ENCODE data around the gene TBC1D8. TPM values are rescaled to one million over a fixed set of nuclear protein-coding genes. Genes with fewer than 3 reads are reported as not detected.

The TBC1D8 gene
- total RNA-seq, 3 donors from 2014 or later (not counting 1 experiment from before 2014, with no cell fraction given), result 2.2 to 8.7 (median 5.1) TPM

- no peaks in the 10 kb centered on the region for H3K4me1 Mint-ChIP-seq
- H3K4me1 ChIP-seq (ENCODE audit: control insufficient read depth, insufficient read depth, low read length), result no peaks in the 10 kb centered on the region
- intact Hi-C loops (cut with micrococcal nuclease), result no loop called here
- H3K27me3 Mint-ChIP-seq (ENCODE audit: low read depth in 2 of 2), result no peaks in the 10 kb centered on the region
- no peak overlapping the region for H3K27ac Mint-ChIP-seq
- H3K27ac ChIP-seq (ENCODE audit: low read length), result no peak overlapping the region
- DNase-seq (no peak), ATAC-seq (no peak)
- H3K4me3 ChIP-seq (ENCODE audit: low read length), result no peak overlapping the region
- 95% methylated on average over 4 of the region's 4 CpGs for WGBS (ENCODE audit: insufficient coverage)
- H3K9me3 ChIP-seq (ENCODE audit: control insufficient read depth, insufficient read depth, low read length), result no peaks in the 10 kb centered on the region
- H3K36me3 Mint-ChIP-seq, result no peaks in the 10 kb centered on the region
- no peaks in the 10 kb centered on the region for H3K9me3 Mint-ChIP-seq
- no peaks in the 10 kb centered on the region for H3K27me3 ChIP-seq (ENCODE audit: control insufficient read depth, insufficient read depth, low read length)
- no peak for TF ChIP-seq CTCF (IDR thresholded peaks at IDR 0.05)
- no peak overlapping the region for H3K4me3 Mint-ChIP-seq
- no peaks in the 10 kb centered on the region for H3K36me3 ChIP-seq (ENCODE audit: control insufficient read depth, insufficient read depth, low read length)
Measured at GRCh38 chr2:100960688-100961087, 190.5 kb downstream of the TBC1D8 start.

GRCh38 chr2:100959225-100959880, 191.8 kb downstream of the TBC1D8 start:
- H3K4me3 Mint-ChIP-seq, result no peak overlapping the region
- WGBS (ENCODE audit: insufficient coverage), result 59% methylated on average over 6 of the region's 6 CpGs
- H3K4me1 ChIP-seq (ENCODE audit: control insufficient read depth, insufficient read depth, low read length), result no peaks in the 10 kb centered on the region
- H3K27ac ChIP-seq (ENCODE audit: low read length), result no peak overlapping the region
- TF ChIP-seq CTCF (IDR thresholded peaks at IDR 0.05), result no peak
- no peaks in the 10 kb centered on the region for H3K27me3 ChIP-seq (ENCODE audit: control insufficient read depth, insufficient read depth, low read length)
- no peaks in the 10 kb centered on the region for H3K9me3 ChIP-seq (ENCODE audit: control insufficient read depth, insufficient read depth, low read length)
- intact Hi-C loops (cut with micrococcal nuclease), result no loop called here
- no peak overlapping the region for H3K4me3 ChIP-seq (ENCODE audit: low read length)
- no peaks in the 10 kb centered on the region for H3K9me3 Mint-ChIP-seq
- H3K4me1 Mint-ChIP-seq, result no peaks in the 10 kb centered on the region
- ATAC-seq (no peak), DNase-seq (no peak)
- H3K27ac Mint-ChIP-seq, result no peak overlapping the region
- H3K36me3 Mint-ChIP-seq, result no peaks in the 10 kb centered on the region
- H3K36me3 ChIP-seq (ENCODE audit: control insufficient read depth, insufficient read depth, low read length), result no peaks in the 10 kb centered on the region
- H3K27me3 Mint-ChIP-seq (ENCODE audit: low read depth in 2 of 2), result no peaks in the 10 kb centered on the region

- H3K27ac ChIP-seq (ENCODE audit: low read length), result no peak overlapping the region
- no peak for TF ChIP-seq CTCF (IDR thresholded peaks at IDR 0.05)
- H3K9me3 Mint-ChIP-seq, result no peaks in the 10 kb centered on the region
- no peaks in the 10 kb centered on the region for H3K36me3 ChIP-seq (ENCODE audit: control insufficient read depth, insufficient read depth, low read length)
- H3K27me3 ChIP-seq (ENCODE audit: control insufficient read depth, insufficient read depth, low read length), result no peaks in the 10 kb centered on the region
- no peaks in the 10 kb centered on the region for H3K27me3 Mint-ChIP-seq (ENCODE audit: low read depth in 2 of 2)
- no peak overlapping the region for H3K27ac Mint-ChIP-seq
- H3K9me3 ChIP-seq (ENCODE audit: control insufficient read depth, insufficient read depth, low read length), result no peaks in the 10 kb centered on the region
- ATAC-seq, result no peak
- H3K36me3 Mint-ChIP-seq, result no peaks in the 10 kb centered on the region
- H3K4me1 Mint-ChIP-seq, result no peaks in the 10 kb centered on the region
- DNase-seq, result no peak
- no peak overlapping the region for H3K4me3 ChIP-seq (ENCODE audit: low read length)
- no peak overlapping the region for H3K4me3 Mint-ChIP-seq
- H3K4me1 ChIP-seq (ENCODE audit: control insufficient read depth, insufficient read depth, low read length), result no peaks in the 10 kb centered on the region
- intact Hi-C loops (cut with micrococcal nuclease), result no loop called here
- WGBS (ENCODE audit: insufficient coverage), result 84% methylated on average over 16 of the region's 16 CpGs
Measured at GRCh38 chr2:100957996-100958653, 193.1 kb downstream of the TBC1D8 start.

Other genes starting within 250 kb of the TBC1D8 start
- 100 to 1,000 TPM; 797 to 996 (median 940) TPM for gene RPL31, start 149.1 kb downstream of the TBC1D8 start, total RNA-seq
- 10 to 100 TPM; 41.7 to 49.8 (median 46.0) TPM for gene CNOT11, start 101.5 kb upstream of the TBC1D8 start, total RNA-seq
- 100 to 1,000 TPM; 133 to 151 (median 149) TPM for gene RNF149, start 157.3 kb upstream of the TBC1D8 start, total RNA-seq
- not detected for gene CREG2, start 236.1 kb upstream of the TBC1D8 start, total RNA-seq